Osteocyte (in vitro differentiated cells): Measurements from ENCODE around the gene ARAP1. TPM values are rescaled to one million over a fixed set of nuclear protein-coding genes. Genes with fewer than 3 reads are reported as not detected.

Experiments used
- DNase-seq: peaks from one replicate; pipeline ENCODE4 v3.0.0; 2021; ENCODE audit warnings: mixed read lengths; ENCODE audit not compliant: unreplicated experiment; ENCODE audit errors: extremely low spot score
- H3K27ac Mint-ChIP-seq: one replicate; pipeline ENCODE4 v1.8.0; 2021; ENCODE audit warnings: mild to moderate bottlenecking, mixed read lengths; ENCODE audit not compliant: unreplicated experiment
- H3K27me3 Mint-ChIP-seq: one replicate; pipeline ENCODE4 v1.8.0; 2021; ENCODE audit warnings: mixed read lengths; ENCODE audit not compliant: unreplicated experiment
- H3K36me3 Mint-ChIP-seq: one replicate; pipeline ENCODE4 v1.8.0; 2021; ENCODE audit warnings: mixed read lengths; ENCODE audit not compliant: unreplicated experiment
- H3K4me1 Mint-ChIP-seq: one replicate; pipeline ENCODE4 v1.8.0; 2021; ENCODE audit warnings: mixed read lengths; ENCODE audit not compliant: unreplicated experiment
- H3K4me3 Mint-ChIP-seq: one replicate; pipeline ENCODE4 v1.8.0; 2021; ENCODE audit warnings: mild to moderate bottlenecking, moderate library complexity, mixed read lengths; ENCODE audit not compliant: unreplicated experiment
- H3K9me3 Mint-ChIP-seq: one replicate; pipeline ENCODE4 v1.8.0; 2021; ENCODE audit warnings: mixed read lengths; ENCODE audit not compliant: unreplicated experiment
- total RNA-seq: library from RNA; stranded (reverse); gene quantifications from 2 replicates; pipeline ENCODE4 v1.2.1, GENCODE V29; 2021
- TF ChIP-seq, protein P1 (sequence below): fragments of 200-600 bp; sonication (generic); IDR thresholded peaks from 2 replicates; pipeline ENCODE4 v1.5.0; 2021; ENCODE audit warnings: antibody characterized with exemption, mild to moderate bottlenecking, moderate library complexity

The ARAP1 gene
- total RNA-seq, 1 donor from 2014 or later, result 64.2 TPM

DNA sequence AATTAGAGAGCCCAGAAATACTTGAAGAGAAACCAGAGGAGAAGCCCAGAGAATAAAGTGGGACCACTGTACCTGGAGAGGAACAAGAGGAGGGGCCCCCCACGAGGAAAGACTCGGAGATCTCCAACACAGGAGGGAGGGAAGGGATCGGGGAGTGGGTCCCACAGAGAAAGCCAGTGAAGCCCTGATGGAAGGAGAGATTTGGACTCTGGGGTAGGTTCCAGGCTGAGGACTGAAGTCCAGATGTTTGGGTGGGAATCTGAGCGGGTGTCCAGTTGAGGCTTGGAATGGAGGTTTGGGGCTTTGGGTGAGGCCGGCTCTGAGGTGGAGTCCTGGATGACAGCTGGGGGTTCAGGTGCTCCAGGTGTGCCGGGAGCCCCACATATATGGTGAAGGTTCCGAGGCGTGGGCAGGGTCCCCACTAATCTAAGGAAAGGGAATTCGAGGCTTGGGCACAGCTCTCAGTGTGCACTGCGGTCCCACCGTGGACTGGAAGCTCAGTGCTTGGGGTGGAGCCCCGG, 110.6 kb downstream of the ARAP1 start:
- H3K4me3 Mint-ChIP-seq, result peak overlapping the region; percentile 57

DNA sequence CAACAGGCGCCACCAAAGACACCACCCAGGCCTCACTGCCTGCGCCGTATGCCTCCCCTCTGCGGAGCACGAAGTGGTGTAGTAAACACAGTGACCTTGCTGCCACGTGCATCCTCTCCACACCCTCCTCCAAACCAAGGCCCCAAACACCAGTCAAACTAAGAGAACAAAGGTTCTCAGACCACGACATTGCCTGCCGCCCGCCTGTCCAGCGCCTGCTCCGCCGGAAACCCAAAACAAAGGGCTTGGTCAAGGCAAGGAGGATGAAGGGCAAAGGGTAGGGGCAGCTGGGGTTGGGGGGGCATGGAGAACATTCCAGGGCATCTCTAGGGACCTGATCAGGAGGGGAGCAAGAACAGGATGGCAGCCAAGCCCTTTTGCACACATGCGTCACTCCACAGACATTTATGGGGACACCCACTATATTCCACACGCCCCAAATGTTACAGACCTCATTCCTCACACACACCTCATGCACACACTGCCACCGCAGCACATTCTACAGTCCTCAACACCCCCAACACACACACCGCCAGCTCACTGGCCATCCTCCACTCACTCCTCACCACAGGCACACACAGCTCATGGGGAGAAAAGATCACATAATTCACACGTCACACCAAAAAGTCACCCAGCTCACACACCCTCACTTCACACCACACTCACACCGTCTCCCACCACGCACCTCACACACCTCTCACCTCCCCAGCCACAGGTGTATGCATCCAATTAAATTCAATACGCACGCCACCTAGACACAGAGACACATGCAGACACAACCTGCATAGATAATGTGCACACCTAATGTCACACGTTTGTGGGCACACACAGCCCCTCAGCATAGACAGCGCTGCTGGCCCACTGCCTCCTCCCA, 112.5 kb downstream of the ARAP1 start:
- H3K27me3 Mint-ChIP-seq, result peaks cover 35% of the 10 kb centered on the region
- H3K27ac Mint-ChIP-seq, result no peak overlapping the region
- H3K4me3 Mint-ChIP-seq, result no peak overlapping the region
- H3K36me3 Mint-ChIP-seq, result no peaks in the 10 kb centered on the region
- DNase-seq, result no peak
- H3K4me1 Mint-ChIP-seq, result peaks cover 2% of the 10 kb centered on the region
- H3K9me3 Mint-ChIP-seq, result no peaks in the 10 kb centered on the region
- TF ChIP-seq, protein P1, sequence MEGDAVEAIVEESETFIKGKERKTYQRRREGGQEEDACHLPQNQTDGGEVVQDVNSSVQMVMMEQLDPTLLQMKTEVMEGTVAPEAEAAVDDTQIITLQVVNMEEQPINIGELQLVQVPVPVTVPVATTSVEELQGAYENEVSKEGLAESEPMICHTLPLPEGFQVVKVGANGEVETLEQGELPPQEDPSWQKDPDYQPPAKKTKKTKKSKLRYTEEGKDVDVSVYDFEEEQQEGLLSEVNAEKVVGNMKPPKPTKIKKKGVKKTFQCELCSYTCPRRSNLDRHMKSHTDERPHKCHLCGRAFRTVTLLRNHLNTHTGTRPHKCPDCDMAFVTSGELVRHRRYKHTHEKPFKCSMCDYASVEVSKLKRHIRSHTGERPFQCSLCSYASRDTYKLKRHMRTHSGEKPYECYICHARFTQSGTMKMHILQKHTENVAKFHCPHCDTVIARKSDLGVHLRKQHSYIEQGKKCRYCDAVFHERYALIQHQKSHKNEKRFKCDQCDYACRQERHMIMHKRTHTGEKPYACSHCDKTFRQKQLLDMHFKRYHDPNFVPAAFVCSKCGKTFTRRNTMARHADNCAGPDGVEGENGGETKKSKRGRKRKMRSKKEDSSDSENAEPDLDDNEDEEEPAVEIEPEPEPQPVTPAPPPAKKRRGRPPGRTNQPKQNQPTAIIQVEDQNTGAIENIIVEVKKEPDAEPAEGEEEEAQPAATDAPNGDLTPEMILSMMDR, result no peak

More for the DNA sequence above, 110.6 kb downstream of the ARAP1 start:
- TF ChIP-seq, protein P1, result no peak
- Mint-ChIP-seq H3K27ac (no peak overlapping the region), H3K9me3 (no peaks in the 10 kb centered on the region), H3K27me3 (peaks cover 16% of the 10 kb centered on the region), H3K36me3 (no peaks in the 10 kb centered on the region), H3K4me1 (peaks cover 2% of the 10 kb centered on the region)
- DNase-seq, result no peak

DNA sequence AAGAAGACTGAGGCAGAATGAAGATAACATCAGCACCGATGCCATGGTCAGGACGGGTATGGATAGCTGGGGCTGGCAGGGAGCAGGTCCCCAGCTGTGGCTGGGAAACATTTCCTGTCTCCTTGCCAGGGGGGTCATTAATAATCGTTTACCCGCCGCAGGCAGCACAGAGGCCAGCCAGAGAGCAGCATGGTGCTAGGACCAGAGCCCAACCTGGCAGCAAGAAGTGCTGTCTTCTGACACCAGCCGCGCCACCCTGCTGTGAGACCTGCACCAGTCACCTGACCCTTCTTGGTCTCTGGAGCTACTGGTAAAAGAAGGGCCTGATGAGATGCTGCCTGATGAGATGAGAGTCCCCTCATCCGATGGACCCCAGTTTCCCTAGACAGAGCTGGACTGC, 114.3 kb downstream of the ARAP1 start:
- DNase-seq, result no peak
- TF ChIP-seq, protein P1, result no peak
- H3K27ac Mint-ChIP-seq, result no peak overlapping the region
- H3K27me3 Mint-ChIP-seq, result peaks cover 37% of the 10 kb centered on the region
- H3K36me3 Mint-ChIP-seq, result no peaks in the 10 kb centered on the region
- H3K4me1 Mint-ChIP-seq, result peaks cover 2% of the 10 kb centered on the region
- H3K4me3 Mint-ChIP-seq, result no peak overlapping the region
- H3K9me3 Mint-ChIP-seq, result no peaks in the 10 kb centered on the region

DNA sequence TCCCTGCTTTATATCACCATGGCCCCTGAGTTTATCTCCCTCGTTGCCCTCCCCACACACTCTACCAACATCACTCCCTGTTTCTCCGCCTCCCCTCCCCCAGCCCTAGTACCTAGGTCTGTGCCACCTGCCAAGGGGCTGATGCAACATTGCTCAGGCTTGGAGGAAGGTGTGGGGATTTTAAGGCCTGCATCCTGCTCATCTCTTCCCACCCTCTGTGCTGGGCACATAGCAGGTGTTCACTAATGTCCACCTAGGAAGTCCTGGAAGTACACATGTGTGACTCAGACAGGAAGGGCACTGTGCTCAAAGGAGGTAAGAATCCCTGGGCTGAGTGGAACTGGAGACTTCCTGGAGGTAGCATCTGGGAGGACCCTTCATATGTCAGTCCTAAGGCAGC, 115.0 kb downstream of the ARAP1 start:
- Mint-ChIP-seq H3K27me3 (peaks cover 37% of the 10 kb centered on the region), H3K36me3 (no peaks in the 10 kb centered on the region), H3K4me3 (no peak overlapping the region), H3K4me1 (peaks cover 2% of the 10 kb centered on the region), H3K27ac (no peak overlapping the region), H3K9me3 (no peaks in the 10 kb centered on the region)
- DNase-seq, result no peak
- TF ChIP-seq, protein P1, result no peak

DNA sequence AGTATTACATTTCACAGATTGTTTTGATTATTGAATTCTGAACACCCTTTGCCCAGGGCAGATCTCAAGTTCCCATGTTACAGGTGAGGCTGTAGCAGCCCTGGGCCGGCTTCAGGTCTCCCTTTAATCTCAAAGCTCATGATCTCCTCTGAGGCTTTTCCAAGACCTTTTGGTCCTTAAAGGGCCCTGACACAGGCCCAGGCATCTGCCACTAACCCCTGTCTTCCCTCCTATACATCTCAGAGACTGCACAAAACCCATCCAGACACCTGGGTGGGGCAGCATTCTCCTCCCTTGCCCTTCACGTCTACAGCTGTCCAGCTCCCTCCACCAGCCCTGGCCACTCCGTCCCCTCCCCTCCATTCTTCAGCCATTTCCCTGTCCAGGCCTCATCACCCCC, 115.8 kb downstream of the ARAP1 start:
- H3K9me3 Mint-ChIP-seq, result no peaks in the 10 kb centered on the region
- no peaks in the 10 kb centered on the region for H3K36me3 Mint-ChIP-seq
- H3K27ac Mint-ChIP-seq, result no peak overlapping the region
- peaks cover 37% of the 10 kb centered on the region for H3K27me3 Mint-ChIP-seq
- no peak for DNase-seq
- no peak overlapping the region for H3K4me3 Mint-ChIP-seq
- no peaks in the 10 kb centered on the region for H3K4me1 Mint-ChIP-seq
- TF ChIP-seq, protein P1, result no peak
